Spleen (tissue), 7 donors: ENCODE measurements around the gene BCO2.

Experiments
- CTCF ChIP-seq, 11 experiments: fragments of 200-600 bp in 7 of 11; fragments of 450-650 bp in 4 of 11; sonication (generic) in 4 of 11; IDR thresholded peaks in 8 of 11; conservative IDR thresholded peaks in 3 of 11; 1 replicate in 7 of 11; 2 replicates in 4 of 11; pipeline versions ENCODE4 v1.4.0 to v1.8.0; 2016 to 2021; ENCODE audit warnings: antibody characterized with exemption in 11 of 11, inconsistent platforms in 4 of 11, mild to moderate bottlenecking in 1 of 11
- POLR2AphosphoS5 ChIP-seq, 3 donors: sonication (generic); formaldehyde crosslinking; IDR thresholded peaks; one replicate each; pipeline ENCODE4 v1.5.1; 2017; ENCODE audit warnings: antibody characterized with exemption in 3 of 3
- donor health status: DM: no; HTN: no; CAD: no; lungs with moderate emphysema.
- donor health status: DM: no; HTN: no; CAD: no.
- donor health status: DM: no; HTN: no; CAD: no.

GRCh38 chr11:112211536-112211935, 36.2 kb downstream of the BCO2 start:
- no peak for TF ChIP-seq CTCF (IDR thresholded peaks at IDR 0.05 in 8 of 11, conservative IDR thresholded peaks at IDR 0.05 in 3 of 11)
- no peak for TF ChIP-seq POLR2AphosphoS5 (IDR thresholded peaks at IDR 0.05)
